Breast epithelium (tissue), 4 donors: ENCODE results near the gene SRGAP3. TPM values are rescaled to one million over a fixed set of nuclear protein-coding genes. Genes with fewer than 3 reads are reported as not detected.

Experiments
- DNase-seq, 2 donors: peaks; one replicate each; pipeline ENCODE4 v3.0.0-alpha.2; 2019; ENCODE audit warnings: low spot score in 2 of 2
- H3K27ac ChIP-seq, 2 donors: fragments of 200-600 bp; sonication (generic) in 1 of 2; one replicate each; pipeline ENCODE4 v1.5.1; 2016 to 2019; ENCODE audit warnings: mild to moderate bottlenecking in 1 of 2
- H3K27me3 ChIP-seq, 2 donors: fragments of 200-600 bp; sonication (generic) in 1 of 2; one replicate each; pipeline versions ENCODE4 v1.5.1 to v1.6.0; 2017 to 2019; ENCODE audit warnings: control low read depth in 1 of 2, mild to moderate bottlenecking in 1 of 2
- H3K36me3 ChIP-seq: fragments of 200-600 bp; one replicate; pipeline ENCODE4 v1.5.1; 2019
- H3K4me1 ChIP-seq, 2 donors: fragments of 200-600 bp; sonication (generic); one replicate each; pipeline ENCODE4 v1.5.1; 2016 to 2019; ENCODE audit warnings: control low read depth in 1 of 2
- H3K4me3 ChIP-seq, 3 donors: fragments of 200-600 bp; sonication (generic); 1 replicate in 2 of 3; 2 replicates in 1 of 3; pipeline ENCODE4 v1.5.1; 2016 to 2019; ENCODE audit warnings: mild to moderate bottlenecking in 3 of 3, moderate library complexity in 2 of 3
- H3K9me3 ChIP-seq, 2 donors: fragments of 200-600 bp; sonication (generic) in 1 of 2; one replicate each; pipeline ENCODE4 v1.5.1; 2016 to 2019; ENCODE audit warnings: control low read depth in 1 of 2
- CTCF ChIP-seq, 3 donors: fragments of 450-650 bp; IDR thresholded peaks; one replicate each; pipeline ENCODE4 v1.5.1; 2016 to 2017; ENCODE audit warnings: antibody characterized with exemption in 3 of 3, mild to moderate bottlenecking in 3 of 3, moderate library complexity in 3 of 3
- POLR2A ChIP-seq: fragments of 450-650 bp; IDR thresholded peaks from one replicate; pipeline ENCODE4 v1.6.1; 2016; ENCODE audit warnings: antibody characterized with exemption, mild to moderate bottlenecking, moderate library complexity
- POLR2AphosphoS5 ChIP-seq, 3 donors: sonication (generic); formaldehyde crosslinking; IDR thresholded peaks; one replicate each; pipeline ENCODE4 v1.6.1; 2017; ENCODE audit warnings: antibody characterized with exemption in 3 of 3
- intact Hi-C: fragments of 100-400 bp; cut with DNase I; formaldehyde crosslinking; loops from one replicate; pipeline ENCODE4 v1.15.1; 2023; ENCODE audit warnings: low total_unique reads
- total RNA-seq, 3 donors: library from RNA; depleted of rRNA; stranded (reverse); fragments of >200 nt; gene quantifications; one replicate each; pipeline ENCODE4 v1.1.0, GENCODE V29; 2016

Gene SRGAP3
- total RNA-seq, 3 donors from 2014 or later, result 13.6 to 21.5 (median 19.0) TPM

GRCh38 chr3:9062570-9062969 is 186.9 kb downstream of the SRGAP3 start:
- TF ChIP-seq POLR2A (no peak), CTCF (IDR thresholded peaks at IDR 0.05) (no peak), POLR2AphosphoS5 (IDR thresholded peaks at IDR 0.05) (no peak)
- H3K27ac ChIP-seq, result no peak overlapping the region
- no peak for DNase-seq
- H3K4me3 ChIP-seq, result no peak overlapping the region
- no peaks in the 10 kb centered on the region for H3K9me3 ChIP-seq
- no peaks in the 10 kb centered on the region for H3K4me1 ChIP-seq
- intact Hi-C loops, result no loop called here
- no peaks in the 10 kb centered on the region for H3K36me3 ChIP-seq
- no peaks in the 10 kb centered on the region for H3K27me3 ChIP-seq

GRCh38 chr3:9061634-9062033 is 187.8 kb downstream of the SRGAP3 start:
- Histone ChIP-seq H3K4me3 (no peak overlapping the region), H3K36me3 (no peaks in the 10 kb centered on the region), H3K27ac (no peak overlapping the region), H3K9me3 (no peaks in the 10 kb centered on the region), H3K27me3 (no peaks in the 10 kb centered on the region), H3K4me1 (no peaks in the 10 kb centered on the region)
- intact Hi-C loops, result no loop called here
- TF ChIP-seq POLR2A (no peak), CTCF (IDR thresholded peaks at IDR 0.05) (no peak)
- DNase-seq, result no peak

- intact Hi-C loops, result no loop called here
- TF ChIP-seq CTCF (IDR thresholded peaks at IDR 0.05) (no peak), POLR2A (no peak), POLR2AphosphoS5 (IDR thresholded peaks at IDR 0.05) (no peak)
- no peaks in the 10 kb centered on the region for H3K9me3 ChIP-seq
- no peak for DNase-seq
- no peaks in the 10 kb centered on the region for H3K4me1 ChIP-seq
- H3K27ac ChIP-seq, result no peak overlapping the region
- H3K36me3 ChIP-seq, result no peaks in the 10 kb centered on the region
- no peak overlapping the region for H3K4me3 ChIP-seq
- H3K27me3 ChIP-seq, result no peaks in the 10 kb centered on the region
Observed at GRCh38 chr3:9059489-9060400, 189.7 kb downstream of the SRGAP3 start.

GRCh38 chr3:9056581-9056980 is 192.9 kb downstream of the SRGAP3 start:
- Histone ChIP-seq H3K9me3 (no peaks in the 10 kb centered on the region), H3K27ac (no peak overlapping the region), H3K4me3 (no peak overlapping the region), H3K36me3 (no peaks in the 10 kb centered on the region), H3K27me3 (no peaks in the 10 kb centered on the region), H3K4me1 (no peaks in the 10 kb centered on the region)
- intact Hi-C loops, result no loop called here
- no peak for DNase-seq
- no peak for TF ChIP-seq POLR2AphosphoS5 (IDR thresholded peaks at IDR 0.05)
- no peak for TF ChIP-seq POLR2A
- TF ChIP-seq CTCF (IDR thresholded peaks at IDR 0.05), result no peak

- H3K9me3 ChIP-seq, result no peaks in the 10 kb centered on the region
- intact Hi-C loops, result no loop called here
- H3K4me1 ChIP-seq, result no peaks in the 10 kb centered on the region
- H3K27ac ChIP-seq, result no peak overlapping the region
- no peak overlapping the region for H3K4me3 ChIP-seq
- TF ChIP-seq POLR2A (no peak), POLR2AphosphoS5 (IDR thresholded peaks at IDR 0.05) (no peak), CTCF (IDR thresholded peaks at IDR 0.05) (no peak)
- no peaks in the 10 kb centered on the region for H3K27me3 ChIP-seq
- DNase-seq, result no peak
- H3K36me3 ChIP-seq, result no peaks in the 10 kb centered on the region
Observed at GRCh38 chr3:9047452-9048346, 201.7 kb downstream of the SRGAP3 start.
